Left lung (tissue), 10 donors: ENCODE data around the gene OLFM3. TPM values are rescaled to one million over a fixed set of nuclear protein-coding genes. Genes with fewer than 3 reads are reported as not detected.

Experiments used
- ATAC-seq: fragments of 200-7000 bp; cut with Tn5 transposase; one replicate; pipeline ENCODE4 v1.9.1; 2020; ENCODE audit warnings: moderate library complexity
- DNase-seq, 4 donors: peaks; one replicate each; pipeline ENCODE4 v3.0.0-alpha.2; 2013 to 2020
- H3K27ac ChIP-seq, 2 donors: fragments of 200-600 bp; sonication (generic) in 1 of 2; one replicate each; pipeline versions ENCODE4 v1.5.0 to v1.8.0; 2020 to 2021
- H3K27me3 ChIP-seq, 2 donors: fragments of 200-600 bp; sonication (generic) in 1 of 2; one replicate each; pipeline versions ENCODE4 v1.5.0 to v1.8.0; 2020 to 2021
- H3K36me3 ChIP-seq, 2 donors: fragments of 200-600 bp; sonication (generic) in 1 of 2; one replicate each; pipeline versions ENCODE4 v1.5.0 to v1.8.0; 2020 to 2021
- H3K4me1 ChIP-seq, 2 donors: fragments of 200-600 bp; one replicate each; pipeline ENCODE4 v1.8.0; 2021
- H3K4me3 ChIP-seq, 2 donors: fragments of 200-600 bp; sonication (generic) in 1 of 2; one replicate each; pipeline versions ENCODE4 v1.5.0 to v1.8.0; 2020 to 2021; ENCODE audit warnings: mild to moderate bottlenecking in 1 of 2
- H3K9me3 ChIP-seq, 2 donors: fragments of 200-600 bp; sonication (generic) in 1 of 2; one replicate each; pipeline versions ENCODE4 v1.5.0 to v1.8.0; 2020 to 2021
- intact Hi-C, 2 donors: fragments of 100-400 bp; cut with DNase I; formaldehyde crosslinking; loops; one replicate each; pipeline versions ENCODE4 v1.11.2 to v1.14.2; 2022
- polyA plus RNA-seq, 6 donors: library from polyadenylated mRNA; unstranded; fragments of 120-200 nt; gene quantifications; one replicate each; pipeline ENCODE4 v1.2.1, GENCODE V29; 2013; ENCODE audit not compliant: insufficient read length in 6 of 6
- total RNA-seq, 2 donors: library from RNA; stranded (reverse); fragmentation: NEBNext Ultra II Directional; extraction: Animal tissue kit (Norgen Biotek cat#: 25700); gene quantifications; one replicate each; pipeline ENCODE4 v1.2.1, GENCODE V29; 2021
- TF ChIP-seq, protein P1 (sequence below), 2 donors: fragments of 200-600 bp; sonication (generic) in 1 of 2; IDR thresholded peaks; one replicate each; pipeline versions ENCODE4 v1.5.0 to v1.8.0; 2021; ENCODE audit warnings: antibody characterized with exemption in 2 of 2
- donor health status: DM: no; HTN: yes; CAD: no.
- donor health status: DM: no; HTN: no; CAD: no.

Gene OLFM3
- total and polyA plus RNA-seq, 8 donors: 1.6 to 5.9 (median 2.7) TPM; not detected in 2

DNA sequence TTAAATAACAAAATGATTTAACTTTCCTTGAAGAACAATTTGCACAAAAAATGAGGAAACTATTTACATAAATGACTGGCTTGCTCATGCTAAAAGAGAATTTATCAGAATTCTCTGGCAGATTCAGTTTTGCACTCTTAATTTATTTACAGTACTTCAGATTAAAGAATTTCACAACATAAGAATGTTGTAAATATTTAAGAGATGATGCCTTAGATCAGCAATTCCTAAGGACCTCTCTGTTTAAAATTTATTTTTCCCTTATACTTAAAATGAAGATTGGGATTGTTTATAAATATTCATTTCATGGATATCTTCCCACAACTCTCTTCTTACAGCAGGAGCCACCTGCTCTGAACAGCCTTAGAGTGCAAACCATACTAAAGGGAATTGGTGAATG, 120.8 kb downstream of the OLFM3 start:
- no peak for DNase-seq
- H3K27me3 ChIP-seq: no peaks in the 10 kb centered on the region
- TF ChIP-seq, protein P1, sequence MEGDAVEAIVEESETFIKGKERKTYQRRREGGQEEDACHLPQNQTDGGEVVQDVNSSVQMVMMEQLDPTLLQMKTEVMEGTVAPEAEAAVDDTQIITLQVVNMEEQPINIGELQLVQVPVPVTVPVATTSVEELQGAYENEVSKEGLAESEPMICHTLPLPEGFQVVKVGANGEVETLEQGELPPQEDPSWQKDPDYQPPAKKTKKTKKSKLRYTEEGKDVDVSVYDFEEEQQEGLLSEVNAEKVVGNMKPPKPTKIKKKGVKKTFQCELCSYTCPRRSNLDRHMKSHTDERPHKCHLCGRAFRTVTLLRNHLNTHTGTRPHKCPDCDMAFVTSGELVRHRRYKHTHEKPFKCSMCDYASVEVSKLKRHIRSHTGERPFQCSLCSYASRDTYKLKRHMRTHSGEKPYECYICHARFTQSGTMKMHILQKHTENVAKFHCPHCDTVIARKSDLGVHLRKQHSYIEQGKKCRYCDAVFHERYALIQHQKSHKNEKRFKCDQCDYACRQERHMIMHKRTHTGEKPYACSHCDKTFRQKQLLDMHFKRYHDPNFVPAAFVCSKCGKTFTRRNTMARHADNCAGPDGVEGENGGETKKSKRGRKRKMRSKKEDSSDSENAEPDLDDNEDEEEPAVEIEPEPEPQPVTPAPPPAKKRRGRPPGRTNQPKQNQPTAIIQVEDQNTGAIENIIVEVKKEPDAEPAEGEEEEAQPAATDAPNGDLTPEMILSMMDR (IDR thresholded peaks at IDR 0.05): no peak
- no peaks in the 10 kb centered on the region for H3K9me3 ChIP-seq
- H3K4me3 ChIP-seq: no peak overlapping the region
- no peak for ATAC-seq
- intact Hi-C loops: no loop called here
- H3K36me3 ChIP-seq: no peaks in the 10 kb centered on the region
- H3K27ac ChIP-seq: no peak overlapping the region
- no peaks in the 10 kb centered on the region for H3K4me1 ChIP-seq

DNA sequence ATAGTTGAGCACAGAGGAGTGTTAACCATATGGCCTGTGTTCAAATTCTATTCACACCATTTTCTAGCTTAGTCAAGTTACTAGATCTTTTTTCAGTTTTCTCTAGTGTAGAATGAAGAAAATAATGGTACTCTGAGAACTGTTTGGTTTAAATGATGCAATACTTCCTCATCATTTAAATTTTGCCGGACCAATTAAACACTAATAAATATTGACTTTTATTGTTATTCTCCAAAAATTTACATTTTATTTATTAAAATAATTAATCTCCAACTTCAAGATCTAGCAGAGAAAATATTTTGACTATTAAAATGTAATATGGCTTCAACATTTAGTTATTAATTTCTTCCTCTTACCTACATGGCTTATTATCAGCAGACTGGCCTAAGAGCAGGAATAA, 123.1 kb downstream of the OLFM3 start:
- intact Hi-C loops: no loop called here
- no peak for DNase-seq
- H3K36me3 ChIP-seq: no peaks in the 10 kb centered on the region
- H3K4me1 ChIP-seq: no peaks in the 10 kb centered on the region
- no peak overlapping the region for H3K4me3 ChIP-seq
- H3K9me3 ChIP-seq: no peaks in the 10 kb centered on the region
- ATAC-seq: no peak
- TF ChIP-seq, protein P1 (IDR thresholded peaks at IDR 0.05): no peak
- no peak overlapping the region for H3K27ac ChIP-seq
- no peaks in the 10 kb centered on the region for H3K27me3 ChIP-seq

DNA sequence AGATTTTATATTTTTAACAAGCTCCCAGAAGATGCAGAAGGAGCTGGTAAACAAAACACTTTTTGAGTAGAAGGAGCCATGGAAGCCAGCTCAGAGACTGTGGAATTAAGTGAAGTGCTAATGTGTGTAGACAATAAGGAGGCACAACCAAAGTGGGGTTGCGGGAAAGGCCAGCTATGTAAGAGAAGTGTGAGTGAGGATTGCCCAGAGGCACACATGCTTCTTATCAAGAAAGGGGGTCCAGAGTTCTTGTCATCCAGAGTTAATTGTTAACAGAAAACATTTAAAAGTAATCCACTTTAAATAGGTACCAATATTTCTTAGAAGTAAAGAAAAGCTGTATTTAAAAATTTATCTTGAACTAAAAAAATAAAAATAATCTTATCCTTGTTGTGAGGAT, 136.8 kb downstream of the OLFM3 start:
- ATAC-seq (no peak), DNase-seq (no peak)
- no peaks in the 10 kb centered on the region for H3K9me3 ChIP-seq
- no peak overlapping the region for H3K4me3 ChIP-seq
- no peaks in the 10 kb centered on the region for H3K4me1 ChIP-seq
- intact Hi-C loops: no loop called here
- no peak overlapping the region for H3K27ac ChIP-seq
- H3K27me3 ChIP-seq: no peaks in the 10 kb centered on the region
- TF ChIP-seq, protein P1 (IDR thresholded peaks at IDR 0.05): no peak
- H3K36me3 ChIP-seq: no peaks in the 10 kb centered on the region

DNA sequence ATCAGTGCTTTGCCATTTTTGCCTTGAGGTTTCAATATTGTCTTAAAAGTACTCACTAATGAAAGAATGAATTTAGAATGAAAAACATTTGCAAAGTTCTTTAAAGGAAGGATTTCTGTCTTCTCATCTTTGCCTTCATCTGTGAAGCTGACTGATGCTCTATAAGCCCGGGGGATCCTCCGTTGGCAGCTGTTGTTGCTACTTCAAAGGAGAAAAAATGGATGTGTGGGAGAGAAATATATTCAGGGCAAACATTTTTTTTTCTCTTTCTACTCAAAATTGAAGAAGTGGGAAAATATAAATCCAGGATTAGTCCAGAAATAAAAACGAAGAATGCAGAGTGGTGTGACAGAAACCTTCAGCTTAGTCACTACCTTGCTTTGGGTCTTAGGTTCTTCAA, 142.5 kb downstream of the OLFM3 start:
- Histone ChIP-seq H3K27me3 (no peaks in the 10 kb centered on the region), H3K4me1 (no peaks in the 10 kb centered on the region), H3K9me3 (no peaks in the 10 kb centered on the region), H3K4me3 (no peak overlapping the region), H3K36me3 (no peaks in the 10 kb centered on the region), H3K27ac (no peak overlapping the region)
- ATAC-seq (no peak), DNase-seq (no peak)
- intact Hi-C loops: no loop called here
- TF ChIP-seq, protein P1 (IDR thresholded peaks at IDR 0.05): no peak

DNA sequence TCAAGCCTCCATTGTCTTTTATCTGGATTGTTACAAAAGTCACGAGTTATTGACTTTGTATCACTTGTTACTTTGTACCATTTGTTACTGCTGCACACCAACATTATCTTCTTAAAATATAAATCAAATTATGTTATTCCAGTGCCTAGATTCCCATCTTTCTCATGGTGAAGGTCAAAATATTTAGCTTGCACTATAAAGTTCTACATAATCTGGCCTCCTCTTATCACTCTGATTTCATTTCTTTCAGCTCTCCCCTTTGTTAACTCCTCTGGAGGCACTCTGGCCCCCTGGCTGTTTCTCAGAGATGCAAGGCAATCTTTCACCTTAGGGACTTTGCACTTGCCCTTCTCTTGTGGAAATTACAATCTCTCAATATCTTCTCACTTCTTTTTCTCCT, 143.8 kb downstream of the OLFM3 start:
- ATAC-seq (no peak), DNase-seq (no peak)
- intact Hi-C loops: no loop called here
- H3K9me3 ChIP-seq: no peaks in the 10 kb centered on the region
- H3K36me3 ChIP-seq: no peaks in the 10 kb centered on the region
- TF ChIP-seq, protein P1 (IDR thresholded peaks at IDR 0.05): no peak
- no peaks in the 10 kb centered on the region for H3K27me3 ChIP-seq
- no peak overlapping the region for H3K27ac ChIP-seq
- no peak overlapping the region for H3K4me3 ChIP-seq
- H3K4me1 ChIP-seq: no peaks in the 10 kb centered on the region
